C4-2B (cell line): ENCODE data around the gene YPEL1.

Source experiments
- CTCF ChIP-seq: fragments of 450-650 bp; conservative IDR thresholded peaks from 2 replicates; pipeline ENCODE4 v1.5.1; 2017; ENCODE audit warnings: mild to moderate bottlenecking
- ZFX ChIP-seq: fragments of 450-650 bp; IDR thresholded peaks from 2 replicates; pipeline ENCODE4 v1.6.1; 2017

GRCh38 chr22:21711851-21712250, 23.7 kb downstream of the YPEL1 start:
- TF ChIP-seq CTCF (no peak), ZFX (no peak)
